PC-9 (cell line): ENCODE measurements around the gene ALDH1A3. TPM values are rescaled to one million over a fixed set of nuclear protein-coding genes. Genes with fewer than 3 reads are reported as not detected.

Experiments
- BruUV-seq: library from RNA; stranded (reverse); fragments of 400-500 nt; replicated peaks from 2 replicates; lab custom pipeline; 2021; lab: Mats Ljungman, UMichigan
- CTCF ChIA-PET: fragments of 300-600 bp; sonication (Branson Sonifier 250); formaldehyde crosslinking; loops from one replicate; lab custom pipeline; 2022; ENCODE audit warnings: antibody characterized with exemption; lab: Charles Lee
- POLR2A ChIA-PET: fragments of 300-600 bp; sonication (Branson Sonifier 250); formaldehyde crosslinking; loops from one replicate; lab custom pipeline; 2022; ENCODE audit warnings: antibody characterized with exemption; ENCODE audit not compliant: unreplicated experiment; lab: Charles Lee
- DNase-seq, 2 experiments: peaks; one replicate each; pipeline versions ENCODE4 v3.0.0 to v3.0.0-alpha.2; 2015 to 2022; ENCODE audit warnings: mixed read lengths in 1 of 2
- H2AFZ ChIP-seq: fragments of 200-600 bp; sonication (generic); 2 replicates; pipeline ENCODE4 v1.8.1; 2017; ENCODE audit warnings: antibody characterized with exemption
- H3F3A ChIP-seq: fragments of 200-600 bp; sonication (generic); 2 replicates; pipeline ENCODE4 v1.8.1; 2017; ENCODE audit warnings: antibody characterized with exemption, mild to moderate bottlenecking, low read depth; ENCODE audit not compliant: insufficient read depth
- H3K27ac ChIP-seq: fragments of 200-600 bp; sonication (generic); 2 replicates; pipeline ENCODE4 v1.6.1; 2016; ENCODE audit warnings: mixed run types
- H3K27me3 ChIP-seq: fragments of 200-600 bp; sonication (generic); 2 replicates; pipeline ENCODE4 v1.6.1; 2016; ENCODE audit warnings: low read depth, mixed run types; ENCODE audit not compliant: insufficient read depth
- H3K36me3 ChIP-seq: fragments of 200-600 bp; sonication (generic); 2 replicates; pipeline ENCODE4 v1.6.1; 2016; ENCODE audit warnings: low read depth, mixed run types
- H3K4me1 ChIP-seq: fragments of 200-600 bp; sonication (generic); replicated peaks from 2 replicates; pipeline ENCODE4 v1.6.1; 2016; ENCODE audit warnings: mixed run types; ENCODE audit not compliant: insufficient read depth
- H3K4me2 ChIP-seq: fragments of 200-600 bp; sonication (generic); 2 replicates; pipeline ENCODE4 v1.6.1; 2017; ENCODE audit warnings: mixed run types
- H3K4me3 ChIP-seq: fragments of 200-600 bp; sonication (generic); 2 replicates; pipeline ENCODE4 v1.6.1; 2016; ENCODE audit warnings: mixed run types
- H3K79me2 ChIP-seq: fragments of 200-600 bp; sonication (generic); 2 replicates; pipeline ENCODE4 v1.6.1; 2017; ENCODE audit warnings: low read depth, mixed run types
- H3K9me2 ChIP-seq: fragments of 200-600 bp; sonication (generic); 2 replicates; pipeline ENCODE4 v1.8.1; 2017; ENCODE audit warnings: mild to moderate bottlenecking; ENCODE audit not compliant: insufficient read depth
- H3K9me3 ChIP-seq: fragments of 200-600 bp; sonication (generic); 2 replicates; pipeline ENCODE4 v1.8.1; 2016; ENCODE audit warnings: low read depth; ENCODE audit not compliant: insufficient read depth
- H4K20me1 ChIP-seq: fragments of 200-600 bp; sonication (generic); 2 replicates; pipeline ENCODE4 v1.8.1; 2017; ENCODE audit not compliant: insufficient read depth
- EZH2 ChIP-seq: fragments of 200-600 bp; sonication (generic); IDR thresholded peaks from 2 replicates; pipeline ENCODE4 v1.8.0; 2017; ENCODE audit warnings: antibody characterized with exemption, low read depth
- intact Hi-C: fragments of 100-400 bp; cut with micrococcal nuclease; formaldehyde crosslinking; loops from one replicate; pipeline ENCODE4 v1.10.0; 2022; ENCODE audit not compliant: unreplicated experiment
- total RNA-seq: library from RNA; stranded (reverse); gene quantifications from 2 replicates; pipeline ENCODE4 v1.2.3, GENCODE V29; 2021
- TF ChIP-seq, protein P1 (sequence below): fragments of 200-600 bp; sonication (generic); conservative IDR thresholded peaks from 2 replicates; pipeline ENCODE4 v1.6.1; 2017; ENCODE audit warnings: mixed run types, antibody characterized with exemption, mild to moderate bottlenecking, moderate library complexity

ALDH1A3 gene
- total RNA-seq, 1 experiment from 2014 or later: 469 TPM

DNA sequence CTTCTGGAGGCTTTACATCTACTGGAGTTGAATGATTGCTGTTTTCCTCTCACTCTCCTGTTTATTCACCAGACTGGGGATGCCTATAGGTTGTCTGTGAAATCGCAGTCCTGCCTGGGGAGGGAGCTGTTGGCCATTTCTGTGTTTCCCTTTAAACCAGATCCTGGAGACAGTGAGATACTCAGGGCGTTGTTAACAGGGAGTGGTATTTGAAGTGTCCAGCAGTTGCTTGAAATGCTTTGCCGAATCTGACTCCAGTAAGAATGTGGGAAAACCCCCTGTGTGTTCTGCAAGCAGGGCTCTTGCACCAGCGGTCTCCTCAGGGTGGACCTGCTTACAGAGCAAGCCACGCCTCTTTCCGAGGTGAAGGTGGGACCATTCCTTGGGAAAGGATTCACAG, 35.2 kb downstream of the ALDH1A3 start:
- intact Hi-C loops: loop anchor here (10.0 kb wide), 1 partner anchor 340 kb away; the partner anchor contains the start of gene CHSY1
- ChIA-PET CTCF (interaction anchor here (1.0 kb wide), 1 partner anchor 94 kb away, joined by 10 read pairs; no protein-coding TSS in a partner anchor), POLR2A (no interaction called here)
- H3K9me2 ChIP-seq: no peaks in the 10 kb centered on the region
- peaks cover 55% of the 10 kb centered on the region for H3K36me3 ChIP-seq
- no peaks in the 10 kb centered on the region for H3K4me1 ChIP-seq
- no peaks in the 10 kb centered on the region for H3K27me3 ChIP-seq
- H3K4me3 ChIP-seq: no peak overlapping the region
- H3K4me2 ChIP-seq: no peak overlapping the region
- H3K79me2 ChIP-seq: no peaks in the 10 kb centered on the region
- peaks cover 83% of the 10 kb centered on the region for H3F3A ChIP-seq
- no peak for TF ChIP-seq EZH2
- TF ChIP-seq, protein P1, sequence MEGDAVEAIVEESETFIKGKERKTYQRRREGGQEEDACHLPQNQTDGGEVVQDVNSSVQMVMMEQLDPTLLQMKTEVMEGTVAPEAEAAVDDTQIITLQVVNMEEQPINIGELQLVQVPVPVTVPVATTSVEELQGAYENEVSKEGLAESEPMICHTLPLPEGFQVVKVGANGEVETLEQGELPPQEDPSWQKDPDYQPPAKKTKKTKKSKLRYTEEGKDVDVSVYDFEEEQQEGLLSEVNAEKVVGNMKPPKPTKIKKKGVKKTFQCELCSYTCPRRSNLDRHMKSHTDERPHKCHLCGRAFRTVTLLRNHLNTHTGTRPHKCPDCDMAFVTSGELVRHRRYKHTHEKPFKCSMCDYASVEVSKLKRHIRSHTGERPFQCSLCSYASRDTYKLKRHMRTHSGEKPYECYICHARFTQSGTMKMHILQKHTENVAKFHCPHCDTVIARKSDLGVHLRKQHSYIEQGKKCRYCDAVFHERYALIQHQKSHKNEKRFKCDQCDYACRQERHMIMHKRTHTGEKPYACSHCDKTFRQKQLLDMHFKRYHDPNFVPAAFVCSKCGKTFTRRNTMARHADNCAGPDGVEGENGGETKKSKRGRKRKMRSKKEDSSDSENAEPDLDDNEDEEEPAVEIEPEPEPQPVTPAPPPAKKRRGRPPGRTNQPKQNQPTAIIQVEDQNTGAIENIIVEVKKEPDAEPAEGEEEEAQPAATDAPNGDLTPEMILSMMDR: no peak; the same call in 1 of the 2 replicates
- 0 out of 2 replicates have a peak overlapping the region, but pooled peaks have one; percentile 24 for H3K27ac ChIP-seq
- no peak overlapping the region for H2AFZ ChIP-seq
- no peak for DNase-seq
- no peaks in the 10 kb centered on the region for H3K9me3 ChIP-seq
- no peaks in the 10 kb centered on the region; the same call in 1 of the 2 replicates for H4K20me1 ChIP-seq
- BruUV-seq: TSS peak; percentile 29

DNA sequence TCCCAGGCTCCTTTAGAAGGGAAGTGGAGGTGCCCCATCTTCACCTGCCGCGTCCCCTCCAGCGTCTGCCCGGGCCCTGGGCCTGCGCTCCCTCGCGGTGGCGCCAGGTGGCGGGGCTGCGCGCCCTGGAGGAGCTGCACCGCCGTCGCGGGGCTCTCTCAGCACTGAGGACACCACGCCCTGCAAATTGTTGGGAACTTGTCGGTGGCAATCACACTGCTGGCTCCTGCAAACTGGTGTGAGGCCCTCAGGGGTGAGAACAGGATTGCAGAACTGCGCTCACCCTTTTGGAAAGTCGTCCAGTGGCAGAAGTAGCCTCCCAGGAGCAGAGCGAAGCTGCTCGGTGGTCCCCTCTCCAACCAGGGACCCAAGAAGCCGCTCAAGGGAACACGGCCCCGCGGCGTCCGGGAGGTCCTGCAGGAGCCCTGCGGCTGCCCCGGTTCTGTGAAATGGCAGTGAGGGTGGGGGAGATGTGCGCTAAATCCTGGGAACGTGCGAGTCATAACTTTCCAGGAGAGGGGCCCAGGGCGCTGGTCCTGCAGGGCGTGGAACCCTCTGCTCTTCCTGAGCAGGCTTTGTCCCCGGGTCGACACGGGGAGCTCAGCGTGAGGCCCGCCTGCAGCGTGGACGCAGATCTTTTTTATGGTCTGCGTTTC, 38.5 kb downstream of the ALDH1A3 start:
- Histone ChIP-seq H3K9me3 (no peaks in the 10 kb centered on the region), H2AFZ (peak overlapping the region; percentile 95), H3K79me2 (no peaks in the 10 kb centered on the region), H3K4me2 (peak overlapping the region; percentile 95), H3K27ac (no peak overlapping the region), H4K20me1 (no peaks in the 10 kb centered on the region; the same call in 1 of the 2 replicates), H3K36me3 (peaks cover 29% of the 10 kb centered on the region), H3K9me2 (no peaks in the 10 kb centered on the region), H3F3A (peaks cover 56% of the 10 kb centered on the region), H3K4me3 (peak overlapping the region; percentile 72), H3K27me3 (no peaks in the 10 kb centered on the region), H3K4me1 (no peaks in the 10 kb centered on the region)
- POLR2A ChIA-PET: interaction anchor here (0.6 to 0.7 kb wide), 3 partner anchors 65 to 185 kb away, joined by 3 to 4 read pairs (median 4); no protein-coding TSS in a partner anchor
- CTCF ChIA-PET: interaction anchor here (0.6 to 3.4 kb wide), 6 partner anchors 22 to 293 kb away, joined by 3 to 35 read pairs (median 3); no protein-coding TSS in a partner anchor
- intact Hi-C loops: loop anchor here (1.0 to 10.0 kb wide), 4 partner anchors 11 to 337 kb away; partner anchors contain the start of gene CHSY1
- BruUV-seq: TSS peak; percentile 50
- DNase-seq: peak; percentile 80 to 89
- TF ChIP-seq, protein P1: peak; percentile 85
- TF ChIP-seq EZH2: no peak

DNA sequence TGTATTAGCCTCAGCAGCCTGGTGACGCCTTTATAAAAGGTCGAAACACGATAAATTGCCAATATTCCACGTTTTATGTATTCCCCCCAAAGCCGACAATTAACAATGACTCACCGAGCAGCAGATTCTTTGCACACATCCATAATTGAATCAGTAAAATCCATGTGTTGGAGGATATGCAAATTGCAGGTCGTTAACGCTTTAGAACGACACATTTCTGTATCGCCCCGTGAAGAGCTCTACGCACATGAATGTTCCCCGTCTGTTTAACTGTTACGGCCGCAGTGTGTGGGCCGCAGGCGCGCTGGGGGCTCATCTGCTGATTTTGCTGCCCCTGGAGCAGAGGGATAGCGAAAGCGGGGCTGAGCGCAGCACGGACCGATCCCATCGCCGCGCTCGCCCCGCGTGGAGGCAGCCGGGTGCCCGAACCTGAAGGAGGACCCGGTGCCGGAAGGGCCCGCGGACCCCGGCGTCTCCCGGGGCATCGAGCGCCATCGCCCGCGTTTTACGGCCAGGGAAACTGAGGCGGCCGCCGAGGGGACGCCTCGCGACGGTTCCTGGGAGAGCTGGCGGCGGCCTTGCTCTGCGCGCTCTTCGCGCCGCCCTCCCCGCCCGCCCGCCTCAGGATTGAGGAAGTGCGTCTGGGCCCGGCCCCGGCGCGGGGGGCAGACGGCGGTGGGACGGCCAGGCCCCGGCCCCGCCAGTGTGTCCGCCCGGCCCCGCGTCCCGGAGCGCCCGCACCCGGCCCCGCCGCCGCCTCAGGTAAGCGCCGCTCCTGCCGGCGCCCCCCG, 39.3 kb downstream of the ALDH1A3 start, which contains the start of gene LRRK1:
Gene LRRK1, plus strand, starts transcription at position 668 of the 791 bp plus-strand sequence. CDS start 5,276 bp downstream, outside the sequence.
- Histone ChIP-seq H3K4me1 (no peaks in the 10 kb centered on the region), H3K9me3 (no peaks in the 10 kb centered on the region), H3K79me2 (no peaks in the 10 kb centered on the region), H3F3A (peaks cover 48% of the 10 kb centered on the region), H3K27me3 (no peaks in the 10 kb centered on the region), H3K9me2 (no peaks in the 10 kb centered on the region), H3K27ac (no peak within 1 kb of the TSS), H2AFZ (peak within 1 kb of the TSS; percentile 95), H3K4me2 (peak within 1 kb of the TSS; percentile 95), H3K4me3 (peak within 1 kb of the TSS; percentile 72), H3K36me3 (peaks cover 25% of the 10 kb centered on the region), H4K20me1 (no peaks in the 10 kb centered on the region)
- no TSS peak for BruUV-seq
- TF ChIP-seq, protein P1: no peak
- TF ChIP-seq EZH2: no peak
- intact Hi-C loops: loop anchor here (1.0 to 10.0 kb wide), 4 partner anchors 10 to 336 kb away; partner anchors contain the start of gene CHSY1
- CTCF ChIA-PET: interaction anchor here (0.6 to 3.4 kb wide), 3 partner anchors 23 to 294 kb away, joined by 3 to 35 read pairs (median 3); no protein-coding TSS in a partner anchor
- POLR2A ChIA-PET: no interaction called here
- peak; percentile 50 to 62 for DNase-seq
